MV-4-11 (cell line): Measurements from ENCODE around the gene JSRP1.

ENCODE experiments used
- DNase-seq: peaks from one replicate; lab custom pipeline; 2025; lab: John Stamatoyannopoulos, UW

JSRP1 gene

DNA sequence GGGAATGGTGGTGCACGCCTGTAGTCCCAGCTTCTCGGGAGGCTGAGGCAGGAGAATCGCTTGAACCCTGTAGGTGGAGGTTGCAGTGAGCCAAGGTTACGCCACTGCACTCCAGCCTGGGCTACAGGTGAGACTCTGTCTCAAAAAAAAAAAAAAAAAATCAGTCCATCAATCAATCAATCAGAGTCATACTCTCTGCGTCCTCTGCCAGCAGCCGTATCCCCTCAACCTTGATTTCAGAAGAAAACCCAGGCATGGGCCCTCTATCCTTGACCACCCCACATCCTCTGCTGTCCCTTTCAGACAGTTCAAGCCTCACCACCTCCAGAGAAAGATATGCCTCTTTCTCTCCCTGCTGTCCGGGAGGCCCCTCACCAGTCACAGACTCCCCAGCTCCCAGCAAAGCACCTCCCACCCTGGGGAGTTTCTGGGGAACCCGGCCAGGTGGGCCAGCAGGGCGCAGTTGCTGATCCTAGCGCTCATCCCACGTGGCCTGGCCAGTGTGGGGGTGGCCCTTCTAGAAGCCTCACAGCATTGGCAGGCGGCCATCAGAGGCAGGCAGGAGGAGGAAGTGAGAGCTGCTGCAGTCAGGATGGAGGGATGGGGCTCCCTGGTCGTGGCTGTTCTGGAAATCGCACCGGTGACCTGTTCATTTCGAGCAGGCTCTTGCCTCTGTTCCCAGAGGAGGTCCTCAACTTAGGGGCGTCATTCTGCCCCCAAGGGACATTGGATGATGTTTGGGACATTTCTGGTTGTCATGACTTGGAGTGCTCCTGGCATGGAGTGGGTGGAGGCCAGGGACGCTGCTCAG lies 10.2 kb upstream of the JSRP1 start:
- peak; percentile 97 for DNase-seq

DNA sequence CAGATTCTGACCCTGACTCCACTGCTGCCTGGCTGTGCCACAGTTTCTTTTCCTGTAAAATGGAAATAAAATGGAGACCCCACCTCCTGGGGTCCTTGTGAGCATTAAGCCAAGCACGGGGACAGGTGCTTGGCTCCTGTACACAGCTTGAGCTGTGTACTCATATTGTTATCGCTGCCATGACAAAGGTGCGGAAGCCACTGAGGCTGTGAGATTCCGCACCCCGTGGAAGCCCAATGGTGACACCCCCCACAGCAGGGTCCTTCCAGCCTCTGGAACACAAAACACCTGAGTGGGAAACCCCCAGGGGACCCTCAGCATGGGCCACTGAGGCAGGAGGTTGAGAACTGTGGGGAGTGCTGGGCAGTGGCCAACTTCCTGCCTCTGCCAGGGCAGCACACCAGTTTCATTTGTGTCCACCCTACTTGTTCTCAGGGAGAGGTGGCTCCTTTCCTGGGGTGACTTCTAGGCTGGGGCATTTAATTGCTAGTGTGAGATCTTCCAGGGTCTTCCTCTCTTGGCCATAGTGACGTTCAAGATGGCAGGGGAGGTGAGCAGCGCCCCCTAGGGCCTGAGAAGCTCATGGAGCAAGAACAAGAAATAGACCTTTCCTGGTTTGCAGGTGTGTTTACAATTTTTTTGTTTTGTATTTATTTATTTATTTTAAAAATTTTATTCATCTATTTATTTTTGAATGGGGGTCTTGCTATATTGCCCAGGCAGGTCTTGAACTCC lies 5.4 kb upstream of the JSRP1 start:
- DNase-seq, result peak; percentile 31

DNA sequence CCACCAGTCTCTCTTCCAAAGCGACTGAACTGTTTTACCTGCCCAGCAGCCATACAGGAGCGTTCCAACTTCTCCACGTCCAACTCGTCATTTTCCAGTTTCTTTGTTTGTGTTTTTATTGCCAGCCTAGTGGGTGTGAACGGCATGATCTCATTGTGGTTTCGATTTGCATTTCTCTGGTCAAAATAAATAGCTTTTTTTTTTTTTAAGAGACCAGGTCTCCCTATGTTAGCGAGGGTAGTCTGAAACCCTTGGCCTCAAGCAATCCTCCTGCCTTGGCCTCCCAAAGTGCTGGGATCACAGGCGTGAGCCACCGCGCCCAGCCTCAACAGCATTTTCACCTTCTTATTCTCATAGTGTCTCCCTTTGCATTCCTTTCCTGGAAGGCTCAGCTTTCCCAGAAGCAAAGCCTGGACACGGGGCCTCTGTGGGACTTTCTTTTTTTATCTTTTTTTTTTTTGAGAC lies 4.2 kb upstream of the JSRP1 start:
- no peak for DNase-seq

DNA sequence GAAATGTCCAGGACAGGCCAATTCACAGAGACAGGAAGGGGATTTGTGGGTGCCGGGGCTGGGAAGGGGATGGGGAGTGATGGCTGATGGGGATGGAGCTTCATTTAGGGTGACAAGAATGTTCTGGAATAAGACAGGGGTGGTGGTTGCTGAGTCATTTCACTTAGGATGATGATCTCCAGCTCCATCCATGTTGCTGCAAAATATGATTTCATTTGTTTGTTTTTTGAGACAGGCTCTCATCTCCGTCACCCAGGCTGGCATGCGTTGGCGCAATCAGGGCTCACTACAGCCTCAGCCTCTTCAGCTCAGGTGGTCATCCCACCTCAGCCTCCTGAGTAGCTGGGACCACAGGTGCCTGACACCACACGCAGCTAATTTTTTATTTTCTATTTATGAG lies 3.1 kb upstream of the JSRP1 start:
- no peak for DNase-seq

DNA sequence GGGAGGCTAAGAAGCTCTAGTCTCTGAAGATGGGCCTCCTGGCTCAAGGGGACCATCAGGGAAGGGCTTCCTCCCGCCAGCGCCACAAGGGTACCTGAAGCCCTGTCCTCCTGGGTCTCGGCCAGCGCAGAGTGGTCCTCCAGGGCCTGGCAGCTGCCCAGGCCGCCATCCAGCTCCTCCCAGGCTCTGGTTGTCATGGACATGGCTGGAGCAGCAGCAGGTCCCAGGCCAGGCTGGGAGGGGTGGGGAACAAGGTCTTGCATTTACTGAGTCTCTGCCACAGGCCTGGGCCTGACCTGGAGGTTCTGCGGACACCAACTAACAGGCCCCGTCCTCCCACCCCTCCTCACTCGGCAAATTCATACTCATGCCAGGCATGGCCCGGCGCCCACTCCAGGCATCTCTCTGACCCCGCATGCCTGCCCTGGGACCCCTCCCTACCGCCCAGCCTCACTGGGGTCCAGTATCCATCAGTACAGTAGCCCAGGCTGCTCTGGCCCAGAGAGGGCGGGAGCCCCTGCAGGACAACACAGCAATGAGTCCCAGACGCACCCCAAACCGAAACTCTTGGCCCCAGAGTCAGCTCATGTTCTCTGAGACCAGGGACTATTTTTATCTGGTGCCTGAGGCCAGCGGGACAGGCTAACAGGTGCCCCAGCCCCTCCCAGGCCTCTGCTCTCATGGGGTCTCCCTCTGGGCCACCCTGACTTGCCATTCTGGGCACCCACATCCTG lies 938 bp downstream of the JSRP1 start:
- no peak for DNase-seq

DNA sequence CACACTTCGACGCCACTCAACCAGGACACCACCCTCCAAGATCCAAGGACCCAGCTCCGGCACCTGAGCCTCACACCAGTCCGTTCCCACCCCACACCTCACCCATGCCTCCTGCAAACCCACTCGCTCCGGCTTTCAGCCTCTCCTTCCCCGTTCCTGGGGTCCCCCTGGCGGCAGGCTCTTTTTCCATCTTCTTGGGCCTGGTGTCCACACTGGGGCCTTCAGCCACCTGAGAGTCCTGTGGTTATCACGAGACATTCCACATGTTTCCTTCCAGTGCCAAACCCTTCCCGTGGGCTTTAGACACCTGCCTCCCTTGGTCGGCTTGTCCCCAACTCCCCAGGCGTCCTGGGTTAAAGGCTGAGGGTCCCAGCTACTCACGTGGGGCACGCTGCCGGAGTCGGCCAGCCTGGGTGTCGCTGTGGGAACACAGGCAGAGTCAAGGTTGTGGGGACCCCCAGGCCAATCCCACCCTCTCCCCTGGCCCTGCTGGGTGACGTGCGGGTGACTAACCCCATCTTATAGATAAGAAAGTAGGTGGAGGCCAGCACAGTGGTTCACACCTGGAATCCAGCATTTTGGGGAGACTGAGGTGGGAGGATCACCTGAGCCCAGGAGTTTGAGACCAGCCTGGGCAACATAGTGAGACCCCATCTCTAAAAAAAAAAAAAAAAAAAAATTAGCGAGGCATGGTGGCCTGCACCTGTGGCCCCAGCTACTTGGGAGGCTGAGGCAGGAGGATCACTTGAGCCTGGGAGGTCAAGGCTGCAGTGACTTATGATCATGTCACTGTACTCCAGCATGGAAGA lies 1.9 kb downstream of the JSRP1 start:
- DNase-seq, result no peak

DNA sequence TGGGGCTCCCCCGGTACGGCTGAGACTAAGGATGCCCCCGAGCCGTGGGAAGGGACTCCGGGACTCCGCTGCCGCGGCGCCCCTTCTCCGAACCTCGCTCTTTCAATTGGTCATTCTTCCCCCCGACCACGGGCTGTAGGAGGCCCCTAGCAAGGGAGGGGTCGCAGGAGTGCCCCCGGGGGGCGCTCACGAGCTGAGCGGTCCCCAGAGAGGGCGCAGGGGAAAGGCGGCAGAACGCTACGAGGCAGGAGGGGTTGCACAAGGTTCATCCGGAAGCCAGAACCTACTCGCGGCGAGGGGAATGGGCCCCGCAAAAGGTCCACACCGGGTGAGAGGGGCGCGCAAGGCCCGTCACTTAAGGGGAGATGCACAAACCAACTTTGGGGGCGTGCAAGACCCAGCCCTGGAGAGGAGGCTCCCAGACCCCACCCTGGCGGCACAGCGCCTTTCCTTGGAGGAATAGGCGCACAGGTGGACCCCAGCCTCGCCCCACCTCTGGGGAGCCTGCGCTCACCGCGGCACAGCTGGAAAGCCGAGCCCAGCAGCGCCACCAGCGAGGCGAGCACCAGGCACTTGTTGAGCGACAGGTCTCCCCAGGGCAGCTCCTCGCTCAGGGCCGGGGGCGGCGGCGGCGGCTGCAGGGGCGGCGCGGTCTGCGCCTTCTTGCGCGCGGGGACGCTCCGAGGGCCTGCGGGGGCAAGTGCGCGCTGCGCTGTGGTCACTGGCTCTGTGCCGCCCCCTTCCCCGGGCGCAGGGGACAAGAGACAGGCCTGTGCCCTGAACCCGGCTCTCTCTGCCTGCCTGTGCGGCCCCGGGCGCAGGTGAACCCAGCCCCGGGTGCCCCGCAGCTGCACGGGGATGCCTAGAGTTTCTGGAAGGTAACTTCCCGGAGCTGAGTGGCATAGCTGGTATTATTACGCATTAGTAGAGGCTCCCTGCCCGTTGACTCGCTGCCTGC lies 2.8 kb downstream of the JSRP1 start:
- DNase-seq, result peak; percentile 33

DNA sequence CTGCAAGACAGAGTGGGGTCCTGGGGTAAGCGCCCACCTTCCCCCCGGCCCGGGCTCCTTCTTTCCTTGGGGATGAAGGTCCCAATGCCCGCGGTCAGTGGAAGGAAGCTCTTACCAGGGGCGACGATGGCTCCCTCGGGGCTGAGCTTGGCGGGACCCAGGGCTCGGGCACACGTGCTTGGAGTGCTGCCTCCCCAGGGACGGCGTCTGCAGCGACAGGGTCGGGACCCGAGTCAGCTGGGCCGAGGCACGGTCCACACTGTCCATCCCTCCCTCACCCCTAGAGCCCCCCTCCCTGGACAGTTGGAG lies 3.5 kb downstream of the JSRP1 start:
- no peak for DNase-seq

DNA sequence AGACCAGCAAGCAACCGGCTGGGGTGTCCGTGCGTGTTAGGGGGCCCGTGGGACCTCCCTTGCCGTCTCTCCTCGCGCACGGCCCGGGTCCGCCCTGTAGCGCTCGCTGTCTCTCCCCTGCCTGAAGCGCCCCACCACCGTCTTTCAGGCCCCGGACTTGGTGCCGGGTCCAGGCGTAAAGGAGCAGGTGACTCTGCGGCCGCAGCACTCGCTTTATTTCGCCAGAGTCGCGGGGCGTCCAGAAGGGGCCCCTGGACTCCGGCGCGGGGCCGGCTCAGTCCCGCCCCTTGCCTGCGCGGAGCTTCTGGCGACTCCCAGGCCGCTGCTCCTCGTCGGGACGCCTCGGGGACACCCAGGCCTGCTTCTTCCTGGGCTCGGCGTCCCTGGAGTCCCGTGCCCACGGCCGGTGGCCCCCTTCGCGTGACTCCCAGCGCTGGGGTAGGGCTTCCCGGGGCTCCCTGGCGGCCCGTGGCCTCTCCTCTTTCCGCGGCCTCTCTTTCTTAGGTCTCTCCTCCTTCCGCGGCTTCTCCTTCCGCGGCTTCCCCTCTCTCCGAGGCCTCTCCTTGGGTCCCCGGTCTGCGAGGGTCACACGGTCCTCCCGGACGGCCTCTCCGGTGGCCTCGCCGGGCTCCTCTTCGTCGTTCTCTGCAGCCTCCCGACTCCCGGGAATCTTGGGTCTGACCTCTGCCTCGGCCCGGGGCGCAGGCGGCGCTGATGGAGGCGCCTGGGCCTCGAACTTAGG lies 4.0 kb downstream of the JSRP1 start:
- no peak for DNase-seq

DNA sequence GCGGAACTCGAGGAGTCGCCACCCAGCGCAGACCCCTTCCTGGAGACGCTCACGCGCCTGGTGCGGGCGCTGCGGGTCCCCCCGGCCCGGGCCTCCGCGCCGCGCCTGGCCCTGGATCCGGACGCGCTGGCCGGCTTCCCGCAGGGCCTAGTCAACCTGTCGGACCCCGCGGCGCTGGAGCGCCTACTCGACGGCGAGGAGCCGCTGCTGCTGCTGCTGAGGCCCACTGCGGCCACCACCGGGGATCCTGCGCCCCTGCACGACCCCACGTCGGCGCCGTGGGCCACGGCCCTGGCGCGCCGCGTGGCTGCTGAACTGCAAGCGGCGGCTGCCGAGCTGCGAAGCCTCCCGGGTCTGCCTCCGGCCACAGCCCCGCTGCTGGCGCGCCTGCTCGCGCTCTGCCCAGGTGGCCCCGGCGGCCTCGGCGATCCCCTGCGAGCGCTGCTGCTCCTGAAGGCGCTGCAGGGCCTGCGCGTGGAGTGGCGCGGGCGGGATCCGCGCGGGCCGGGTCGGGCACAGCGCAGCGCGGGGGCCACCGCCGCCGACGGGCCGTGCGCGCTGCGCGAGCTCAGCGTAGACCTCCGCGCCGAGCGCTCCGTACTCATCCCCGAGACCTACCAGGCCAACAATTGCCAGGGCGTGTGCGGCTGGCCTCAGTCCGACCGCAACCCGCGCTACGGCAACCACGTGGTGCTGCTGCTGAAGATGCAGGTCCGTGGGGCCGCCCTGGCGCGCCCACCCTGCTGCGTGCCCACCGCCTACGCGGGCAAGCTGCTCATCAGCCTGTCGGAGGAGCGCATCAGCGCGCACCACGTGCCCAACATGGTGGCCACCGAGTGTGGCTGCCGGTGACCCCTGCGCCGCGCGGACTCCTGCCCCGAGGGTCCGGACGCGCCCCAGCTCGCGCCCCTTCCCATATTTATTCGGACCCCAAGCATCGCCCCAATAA lies 4.8 kb downstream of the JSRP1 start:
- DNase-seq, result no peak

DNA sequence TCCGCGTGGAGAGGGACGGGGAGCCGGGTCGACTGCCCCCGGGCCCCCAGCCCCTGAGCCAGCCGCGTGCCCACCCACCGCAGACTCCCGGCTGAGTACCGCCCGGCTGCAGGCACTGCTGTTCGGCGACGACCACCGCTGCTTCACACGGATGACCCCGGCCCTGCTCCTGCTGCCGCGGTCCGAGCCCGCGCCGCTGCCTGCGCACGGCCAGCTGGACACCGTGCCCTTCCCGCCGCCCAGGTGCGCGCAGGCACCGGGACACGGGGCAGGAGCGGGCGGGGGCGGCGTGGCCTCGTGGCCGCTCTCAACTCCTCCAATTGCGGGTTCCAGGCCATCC lies 5.5 kb downstream of the JSRP1 start:
- no peak for DNase-seq

DNA sequence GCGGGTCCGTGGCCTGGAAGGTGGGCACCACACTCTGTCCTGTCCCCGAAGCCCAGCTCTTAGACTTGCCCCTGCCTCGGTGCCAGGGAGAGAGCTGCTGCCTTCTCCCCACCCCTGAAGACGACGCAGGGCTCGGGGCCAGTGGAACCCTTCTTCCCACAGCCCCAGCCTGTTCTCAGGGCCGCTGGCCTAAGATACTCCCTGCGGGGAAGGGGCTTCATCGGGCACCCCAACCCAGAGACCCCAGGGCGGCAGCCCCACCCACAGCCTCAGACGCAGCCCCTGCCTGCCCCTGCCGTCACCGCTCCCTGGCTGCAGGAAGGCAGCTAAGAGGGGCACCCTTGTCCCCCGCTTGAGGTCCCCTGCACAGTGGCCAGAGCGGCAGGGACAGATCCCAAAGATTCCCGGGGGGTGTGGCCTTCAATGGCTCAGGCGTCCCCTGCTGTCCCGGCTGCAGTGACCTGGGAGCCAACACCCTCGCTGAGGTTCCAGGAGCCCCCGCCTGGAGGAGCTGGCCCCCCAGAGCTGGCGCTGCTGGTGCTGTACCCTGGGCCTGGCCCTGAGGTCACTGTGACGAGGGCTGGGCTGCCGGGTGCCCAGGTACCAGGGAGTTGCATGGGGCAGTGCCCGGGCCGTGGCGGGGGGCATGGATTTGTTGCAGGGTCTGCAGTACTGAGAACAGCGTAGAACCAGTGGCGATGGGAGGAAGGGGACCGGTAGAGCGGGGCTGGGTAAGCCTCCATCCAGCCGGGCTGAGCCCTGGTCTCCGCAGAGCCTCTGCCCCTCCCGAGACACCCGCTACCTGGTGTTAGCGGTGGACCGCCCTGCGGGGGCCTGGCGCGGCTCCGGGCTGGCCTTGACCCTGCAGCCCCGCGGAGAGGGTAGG lies 6.1 kb downstream of the JSRP1 start:
- DNase-seq, result no peak

DNA sequence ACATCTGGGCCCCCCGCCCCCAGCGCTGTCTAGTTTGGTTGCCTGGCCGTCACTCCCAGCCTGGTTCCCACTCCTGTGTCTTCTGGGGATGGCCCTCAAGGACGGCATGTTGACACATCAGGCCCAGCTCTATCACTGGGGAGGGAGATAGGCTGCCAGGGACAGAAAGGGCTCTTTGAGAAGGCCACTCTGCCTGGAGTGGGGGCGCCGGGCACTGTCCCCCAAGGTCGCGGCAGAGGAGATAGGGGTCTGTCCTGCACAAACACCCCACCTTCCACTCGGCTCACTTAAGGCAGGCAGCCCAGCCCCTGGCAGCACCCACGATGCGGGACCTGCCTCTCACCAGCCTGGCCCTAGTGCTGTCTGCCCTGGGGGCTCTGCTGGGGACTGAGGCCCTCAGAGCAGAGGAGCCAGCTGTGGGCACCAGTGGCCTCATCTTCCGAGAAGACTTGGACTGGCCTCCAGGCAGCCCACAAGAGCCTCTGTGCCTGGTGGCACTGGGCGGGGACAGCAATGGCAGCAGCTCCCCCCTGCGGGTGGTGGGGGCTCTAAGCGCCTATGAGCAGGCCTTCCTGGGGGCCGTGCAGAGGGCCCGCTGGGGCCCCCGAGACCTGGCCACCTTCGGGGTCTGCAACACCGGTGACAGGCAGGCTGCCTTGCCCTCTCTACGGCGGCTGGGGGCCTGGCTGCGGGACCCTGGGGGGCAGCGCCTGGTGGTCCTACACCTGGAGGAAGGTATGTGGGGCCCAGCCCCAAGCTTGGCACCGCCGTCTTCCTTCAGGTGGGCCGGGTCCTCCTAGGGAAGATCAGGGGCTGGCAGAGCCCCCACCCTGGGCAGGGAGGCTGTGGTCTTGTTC lies 7.0 kb downstream of the JSRP1 start, which contains the start of gene AMH:
AMH (plus strand) TSS at position 314 of the 857 bp plus-strand sequence; CDS start at position 324, 10 bp downstream.
- no peak for DNase-seq

DNA sequence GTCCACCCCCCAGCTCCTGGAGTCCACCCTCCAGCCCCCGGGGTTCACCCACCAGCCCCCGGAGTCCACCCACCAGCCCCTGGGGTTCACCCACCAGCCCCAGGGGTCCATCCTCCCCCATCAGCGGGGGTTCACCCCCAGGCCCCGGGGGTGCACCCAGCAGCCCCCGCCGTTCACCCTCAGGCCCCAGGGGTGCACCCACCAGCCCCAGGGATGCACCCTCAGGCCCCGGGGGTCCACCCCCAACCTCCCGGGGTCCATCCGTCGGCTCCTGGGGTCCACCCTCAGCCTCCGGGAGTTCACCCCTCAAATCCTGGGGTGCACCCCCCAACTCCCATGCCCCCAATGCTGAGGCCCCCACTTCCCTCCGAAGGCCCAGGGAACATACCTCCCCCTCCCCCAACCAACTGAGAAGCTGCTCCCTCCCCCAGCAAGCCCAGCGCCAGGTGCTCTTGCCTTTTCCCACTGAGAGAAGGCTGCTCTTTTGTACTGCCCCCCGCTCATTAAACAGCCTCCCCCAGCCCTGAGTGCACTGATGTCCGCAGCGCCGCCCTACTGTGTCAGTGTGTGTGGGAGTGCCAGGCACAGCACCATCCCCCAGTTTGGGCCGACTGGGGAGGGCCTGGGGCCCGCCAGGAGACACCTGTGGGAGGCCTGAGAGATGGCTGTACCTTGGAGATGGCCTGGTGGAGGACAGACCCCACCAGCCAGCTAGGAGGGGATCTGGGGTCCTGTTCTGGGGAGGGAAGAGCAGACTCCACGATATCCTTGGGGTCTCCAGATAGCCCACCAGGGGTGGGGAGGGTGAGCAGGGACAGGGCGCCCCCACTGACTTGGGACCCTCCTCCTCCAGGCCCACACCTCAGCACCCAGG lies 7.8 kb downstream of the JSRP1 start:
- no peak for DNase-seq

DNA sequence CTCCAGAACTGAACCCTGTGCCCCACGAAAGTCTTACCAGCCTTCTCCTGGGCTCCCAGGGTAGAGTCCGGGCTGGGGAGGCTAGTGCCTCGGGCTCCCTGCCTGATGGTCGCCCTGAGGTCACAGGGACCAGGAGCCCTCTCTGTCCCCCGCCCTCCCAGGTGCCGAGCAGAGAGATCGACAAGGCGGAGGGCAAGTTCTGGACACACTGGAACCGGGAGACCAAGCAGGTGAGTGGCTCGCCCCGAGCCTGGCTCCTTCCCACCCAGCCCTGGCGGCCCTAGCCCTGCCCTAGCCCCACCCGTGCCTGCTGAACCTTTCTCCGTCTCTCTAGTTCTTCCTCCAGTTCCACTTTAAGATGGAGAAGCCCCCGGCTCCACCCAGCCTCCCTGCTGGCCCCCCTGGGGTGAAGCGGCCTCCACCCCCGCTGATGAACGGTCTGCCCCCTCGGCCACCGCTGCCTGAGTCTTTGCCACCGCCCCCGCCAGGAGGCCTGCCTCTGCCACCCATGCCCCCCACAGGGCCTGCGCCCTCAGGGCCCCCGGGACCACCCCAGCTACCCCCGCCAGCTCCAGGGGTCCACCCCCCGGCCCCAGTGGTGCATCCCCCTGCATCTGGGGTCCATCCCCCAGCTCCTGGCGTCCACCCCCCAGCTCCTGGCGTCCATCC lies 8.7 kb downstream of the JSRP1 start:
- no peak for DNase-seq
